Left ventricle myocardium superior (tissue), 1 donor: ENCODE data around the gene XPNPEP2. TPM values are rescaled to one million over a fixed set of nuclear protein-coding genes. Genes with fewer than 3 reads are reported as not detected.

Experiments used
- ATAC-seq: fragments of 200-7000 bp; cut with Tn5 transposase; one replicate; pipeline ENCODE4 v1.9.1; 2020; ENCODE audit warnings: mild to moderate bottlenecking, moderate library complexity
- DNase-seq: peaks from one replicate; pipeline ENCODE4 v3.0.0-alpha.2; 2020
- intact Hi-C: fragments of 100-400 bp; cut with micrococcal nuclease; formaldehyde crosslinking; loops from one replicate; pipeline ENCODE4 v1.11.0; 2022
- long read RNA-seq: library from polyadenylated mRNA; unstranded; transcript quantifications from one replicate; pipeline ENCODE4 v2.0.0, GENCODE V29; 2021
- total RNA-seq: library from RNA; stranded (reverse); fragmentation: NEBNext Ultra II Directional; extraction: Animal tissue kit (Norgen Biotek cat#: 25700); gene quantifications from one replicate; pipeline ENCODE4 v1.2.1, GENCODE V29; 2021
- donor health status: DM: no; HTN: yes; CAD: no; lungs with severe emphysema.

XPNPEP2 gene, protein sequence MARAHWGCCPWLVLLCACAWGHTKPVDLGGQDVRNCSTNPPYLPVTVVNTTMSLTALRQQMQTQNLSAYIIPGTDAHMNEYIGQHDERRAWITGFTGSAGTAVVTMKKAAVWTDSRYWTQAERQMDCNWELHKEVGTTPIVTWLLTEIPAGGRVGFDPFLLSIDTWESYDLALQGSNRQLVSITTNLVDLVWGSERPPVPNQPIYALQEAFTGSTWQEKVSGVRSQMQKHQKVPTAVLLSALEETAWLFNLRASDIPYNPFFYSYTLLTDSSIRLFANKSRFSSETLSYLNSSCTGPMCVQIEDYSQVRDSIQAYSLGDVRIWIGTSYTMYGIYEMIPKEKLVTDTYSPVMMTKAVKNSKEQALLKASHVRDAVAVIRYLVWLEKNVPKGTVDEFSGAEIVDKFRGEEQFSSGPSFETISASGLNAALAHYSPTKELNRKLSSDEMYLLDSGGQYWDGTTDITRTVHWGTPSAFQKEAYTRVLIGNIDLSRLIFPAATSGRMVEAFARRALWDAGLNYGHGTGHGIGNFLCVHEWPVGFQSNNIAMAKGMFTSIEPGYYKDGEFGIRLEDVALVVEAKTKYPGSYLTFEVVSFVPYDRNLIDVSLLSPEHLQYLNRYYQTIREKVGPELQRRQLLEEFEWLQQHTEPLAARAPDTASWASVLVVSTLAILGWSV
- total RNA-seq, result 0.92 TPM
- long read RNA-seq, result 0 reads

DNA sequence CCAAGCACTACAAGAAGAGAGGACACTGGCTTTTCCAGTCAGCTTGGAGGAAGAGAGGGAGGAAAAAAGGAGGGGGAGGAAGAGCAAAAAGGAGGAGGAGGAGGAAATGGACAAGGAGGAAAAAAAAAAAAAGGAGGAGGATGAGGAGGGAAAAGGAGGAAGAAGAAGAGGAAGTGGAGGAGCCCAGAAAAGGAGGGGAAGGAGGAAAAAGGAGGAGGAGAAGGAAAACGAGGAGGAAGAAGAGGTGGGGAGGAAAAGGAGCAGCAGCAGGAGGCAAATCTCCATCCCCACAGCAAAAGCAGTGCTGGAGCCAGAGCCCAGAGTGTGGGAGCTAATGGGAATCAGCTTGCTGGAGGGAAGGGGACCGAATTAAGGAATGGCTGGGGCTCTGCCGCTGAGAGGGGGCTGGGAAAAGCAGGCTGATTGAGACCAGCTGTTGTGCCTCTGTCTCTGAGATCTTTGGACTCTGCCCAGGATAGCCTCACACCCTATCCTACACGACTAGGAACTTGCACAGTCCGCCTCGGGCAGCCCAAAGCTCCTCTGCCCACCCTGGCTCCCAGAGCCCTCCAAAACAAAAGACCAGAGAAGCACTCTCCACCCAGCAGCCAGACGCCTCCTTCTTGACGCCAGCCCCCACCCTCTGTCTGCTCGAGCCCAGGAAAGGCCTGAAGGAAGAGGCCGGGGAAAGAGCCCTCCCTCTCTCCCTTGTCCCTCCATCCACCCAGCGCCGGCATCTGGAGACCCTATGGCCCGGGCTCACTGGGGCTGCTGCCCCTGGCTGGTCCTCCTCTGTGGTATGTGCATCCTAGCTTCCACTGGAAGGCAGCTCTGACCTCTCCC, at the start of gene XPNPEP2:
TSS of gene XPNPEP2 (plus strand) at position 514 of the 843 bp plus-strand sequence. CDS start at position 749, 235 bp downstream.
- DNase-seq (peak; percentile 48), ATAC-seq (peak; percentile 93)
- intact Hi-C loops, result no loop called here

DNA sequence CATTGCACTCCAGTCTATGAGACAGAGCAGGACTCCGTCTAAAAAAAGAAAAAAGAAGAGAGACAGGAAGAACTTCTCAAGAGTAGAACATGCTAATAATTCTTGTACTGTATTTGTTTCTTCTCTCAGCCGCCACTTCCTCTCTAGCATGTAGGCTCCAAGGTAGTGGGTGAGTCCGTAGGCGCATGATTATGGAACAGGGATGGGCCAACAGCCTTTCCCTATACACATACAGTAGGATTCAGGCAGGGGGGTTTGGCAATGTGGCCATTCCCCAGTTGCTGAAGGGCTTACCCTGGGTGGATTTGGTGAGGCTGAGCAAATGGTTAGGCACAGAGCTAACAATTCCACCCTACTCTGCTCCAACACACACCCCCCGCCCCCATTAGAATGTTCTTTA, 49.0 kb upstream of the XPNPEP2 start:
- intact Hi-C loops, result no loop called here
- DNase-seq, result no peak
- no peak for ATAC-seq

DNA sequence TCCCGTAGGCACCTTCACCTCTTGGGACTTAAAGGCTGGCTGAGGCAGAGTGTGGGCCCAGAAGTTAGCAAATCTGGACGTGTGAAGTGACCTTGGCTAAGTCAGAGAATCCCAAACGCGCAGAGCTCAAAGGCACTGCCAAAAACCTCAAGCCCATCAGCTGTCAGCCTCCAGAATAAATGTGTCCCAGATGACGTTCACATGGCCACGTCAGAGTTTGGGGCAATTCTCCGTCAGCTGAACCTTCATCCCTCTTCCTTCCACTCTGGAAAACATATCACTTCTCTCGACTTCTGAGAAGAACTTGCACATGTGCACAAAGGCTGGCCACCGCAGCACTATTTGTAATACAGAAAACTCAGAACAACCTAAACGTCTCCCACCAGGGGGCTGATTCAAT, 48.3 kb upstream of the XPNPEP2 start:
- intact Hi-C loops, result no loop called here
- DNase-seq, result peak; percentile 24
- peak; percentile 65 for ATAC-seq

DNA sequence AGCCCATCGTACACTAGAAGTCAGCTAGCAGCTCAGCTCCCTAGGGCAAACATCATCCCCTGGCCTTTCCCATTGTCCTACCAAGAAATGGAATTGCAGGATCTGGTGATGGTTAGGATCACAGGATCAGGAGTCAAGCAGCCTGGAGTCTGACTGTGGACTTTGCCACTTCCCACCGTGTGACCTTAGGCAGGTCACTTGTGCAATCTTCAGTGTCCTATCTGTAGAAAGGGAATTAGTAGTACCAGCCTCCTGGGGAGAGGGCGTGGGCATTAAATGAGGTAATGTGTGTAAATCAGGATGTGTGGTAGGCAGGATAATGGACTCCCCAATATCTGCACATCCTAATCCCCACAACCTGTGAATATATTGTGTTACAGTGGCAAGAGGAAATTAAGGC, 45.4 kb upstream of the XPNPEP2 start:
- ATAC-seq (no peak), DNase-seq (no peak)
- intact Hi-C loops, result no loop called here

DNA sequence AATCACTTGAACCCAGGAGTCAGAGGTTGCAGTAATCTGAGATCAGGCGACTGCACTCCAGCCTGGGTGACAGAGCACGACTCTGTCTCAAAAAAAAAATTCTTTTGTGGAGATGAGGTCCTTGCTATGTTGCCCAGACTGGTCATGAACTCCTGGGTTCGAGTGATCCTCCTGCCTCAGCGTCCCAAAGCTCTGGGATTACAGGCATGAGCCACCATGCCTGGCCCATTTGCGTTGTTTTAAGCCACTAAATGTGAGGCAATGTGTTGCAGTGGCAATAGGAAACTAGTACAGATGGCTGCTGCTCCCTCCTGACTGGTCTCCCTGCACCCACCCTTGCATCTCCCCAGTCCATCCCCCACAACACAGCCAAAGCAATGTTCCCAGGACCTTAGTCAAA, 44.0 kb upstream of the XPNPEP2 start:
- no peak for ATAC-seq
- DNase-seq, result no peak
- intact Hi-C loops, result no loop called here

DNA sequence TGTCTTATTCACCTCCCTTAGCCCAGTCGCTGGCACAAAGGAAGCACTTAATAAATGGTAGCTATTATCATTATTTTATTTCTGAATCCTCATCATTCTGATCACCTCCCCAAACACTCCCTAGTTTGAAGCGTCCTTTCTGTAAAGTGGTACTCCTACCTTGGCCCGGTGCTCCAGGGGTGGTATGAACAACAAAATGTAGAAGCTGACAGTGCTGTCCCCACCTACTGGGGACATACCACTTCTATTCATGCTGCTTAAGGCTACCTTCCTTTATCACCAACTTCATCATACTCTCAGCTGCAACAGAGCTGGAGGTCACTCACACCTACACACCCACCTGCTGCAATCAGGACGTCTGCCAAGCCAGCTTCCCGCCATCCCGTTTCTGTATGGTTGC, 43.2 kb upstream of the XPNPEP2 start:
- intact Hi-C loops, result no loop called here
- no peak for DNase-seq
- ATAC-seq, result no peak

DNA sequence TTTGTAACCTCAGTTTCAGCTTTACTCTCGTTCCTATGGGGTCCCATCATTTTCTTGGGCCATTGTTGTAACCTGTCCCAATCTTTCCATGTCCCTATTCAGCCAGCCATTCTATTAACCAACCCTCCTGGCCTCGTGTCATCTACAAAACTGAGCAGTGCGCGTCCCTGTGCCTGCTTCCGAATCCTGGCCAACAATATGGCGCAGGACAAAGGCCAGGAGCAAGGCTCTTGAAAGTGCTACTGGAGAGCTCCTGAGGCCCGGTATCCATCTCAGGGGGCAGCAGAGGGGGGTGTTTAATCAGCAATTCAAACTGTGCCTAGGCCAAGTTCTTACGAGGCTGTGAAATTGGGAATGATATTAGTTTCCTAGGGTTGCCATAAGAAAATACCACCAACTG, 42.8 kb upstream of the XPNPEP2 start:
- DNase-seq (no peak), ATAC-seq (no peak)
- intact Hi-C loops, result no loop called here

DNA sequence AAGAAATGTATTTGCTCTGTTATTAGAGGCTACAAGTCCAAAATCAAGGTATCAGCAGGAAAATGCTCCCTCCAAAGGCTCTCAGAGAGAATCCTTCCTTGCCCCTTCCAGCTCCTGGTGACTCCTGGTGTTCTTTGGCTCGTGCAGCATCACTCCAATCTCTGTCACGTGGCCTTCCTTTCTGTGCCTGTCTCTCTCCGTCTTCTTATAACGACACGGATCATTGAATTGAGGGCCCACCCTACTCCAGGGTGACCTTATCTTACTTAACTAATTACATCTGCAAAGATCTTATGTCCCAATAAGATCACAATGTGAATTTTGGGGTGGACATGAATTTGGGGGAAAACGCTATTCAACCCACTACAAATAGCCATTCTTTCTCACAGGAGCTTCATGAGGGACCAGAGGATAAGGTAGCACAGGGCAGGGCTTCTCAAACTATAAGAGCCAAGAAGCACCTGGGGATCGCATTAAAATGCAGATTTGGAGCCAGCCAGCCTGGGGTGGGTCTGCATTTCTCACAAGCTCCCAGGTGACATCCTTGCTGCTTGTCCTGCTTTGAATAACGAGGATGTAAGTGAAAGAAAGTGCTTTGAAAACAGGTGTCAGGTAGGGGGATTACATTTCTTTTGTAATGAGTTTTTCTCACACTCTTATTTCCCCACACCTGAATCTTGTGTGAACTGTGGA, 42.2 kb upstream of the XPNPEP2 start:
- DNase-seq, result no peak

DNA sequence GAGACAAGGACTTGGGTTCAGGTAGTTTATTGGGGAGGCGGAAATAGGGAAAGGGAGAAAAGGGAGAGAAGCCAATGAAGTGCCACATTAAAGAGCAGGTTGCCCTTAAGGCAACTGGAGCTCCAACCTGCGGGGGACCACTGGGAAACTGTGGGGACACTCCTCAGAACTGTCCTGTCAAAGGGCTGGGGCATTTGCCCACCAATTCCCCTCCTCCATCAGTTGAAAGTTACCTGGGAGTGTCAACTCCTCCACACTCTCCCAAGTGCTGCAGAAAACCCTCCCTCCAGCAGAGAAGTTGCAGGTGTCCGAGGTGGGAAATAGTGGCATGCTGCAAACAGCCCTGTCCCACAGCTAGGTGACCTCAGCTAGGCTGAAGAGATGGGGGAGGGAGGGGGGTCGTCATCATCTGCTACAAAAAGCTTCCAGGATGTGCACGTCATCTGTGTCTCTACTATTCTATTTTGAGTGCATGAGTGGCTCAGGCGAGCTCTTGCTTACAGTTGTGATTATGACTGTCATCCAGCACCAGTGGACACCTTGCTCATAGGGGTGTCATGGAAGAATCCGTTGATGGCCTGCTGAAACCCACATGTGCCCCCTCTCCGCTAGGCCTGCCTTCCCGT, 41.5 kb upstream of the XPNPEP2 start:
- DNase-seq (no peak), ATAC-seq (peak; percentile 70)
- intact Hi-C loops, result no loop called here

More for the DNA sequence above, 42.2 kb upstream of the XPNPEP2 start:
- ATAC-seq, result no peak
- intact Hi-C loops, result no loop called here

DNA sequence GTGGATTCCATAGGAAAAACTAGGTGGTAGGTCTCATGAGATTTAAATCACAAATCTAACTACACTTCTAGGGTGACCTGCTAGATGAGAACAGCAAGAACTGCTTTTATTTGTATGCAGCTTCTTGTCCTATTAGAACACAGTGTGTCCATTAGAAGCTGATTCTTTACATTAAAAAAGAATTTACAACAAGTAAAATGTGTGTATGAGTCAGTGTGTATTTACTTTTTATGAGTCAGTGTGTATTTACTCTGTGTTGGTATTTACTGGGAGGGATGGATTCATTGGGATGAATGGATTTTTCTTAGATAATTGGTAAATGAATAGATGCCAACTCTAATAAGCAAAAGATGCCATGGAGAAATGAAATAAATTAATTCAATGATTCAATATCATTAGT, 40.6 kb upstream of the XPNPEP2 start:
- intact Hi-C loops, result no loop called here
- ATAC-seq (no peak), DNase-seq (no peak)

DNA sequence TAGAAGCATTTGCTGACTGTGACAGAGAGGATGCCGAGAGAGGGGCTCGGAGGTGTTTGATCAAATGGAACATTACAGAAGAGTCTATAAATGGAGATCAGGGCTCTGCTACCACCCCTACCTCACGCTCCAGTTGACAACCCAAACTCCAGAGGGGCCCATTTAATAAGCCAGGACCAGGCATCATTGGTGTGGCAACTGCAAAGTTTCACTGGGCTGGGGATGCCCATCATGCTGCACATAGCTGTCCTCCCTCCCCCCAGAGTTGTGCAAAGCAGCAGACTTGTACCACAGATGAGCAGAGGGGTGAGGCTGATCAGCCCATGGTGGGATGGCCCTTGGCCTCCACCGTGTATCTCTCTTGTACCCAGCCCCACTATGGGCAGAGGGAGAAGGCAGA, 38.2 kb upstream of the XPNPEP2 start:
- ATAC-seq (no peak), DNase-seq (no peak)
- intact Hi-C loops, result no loop called here

DNA sequence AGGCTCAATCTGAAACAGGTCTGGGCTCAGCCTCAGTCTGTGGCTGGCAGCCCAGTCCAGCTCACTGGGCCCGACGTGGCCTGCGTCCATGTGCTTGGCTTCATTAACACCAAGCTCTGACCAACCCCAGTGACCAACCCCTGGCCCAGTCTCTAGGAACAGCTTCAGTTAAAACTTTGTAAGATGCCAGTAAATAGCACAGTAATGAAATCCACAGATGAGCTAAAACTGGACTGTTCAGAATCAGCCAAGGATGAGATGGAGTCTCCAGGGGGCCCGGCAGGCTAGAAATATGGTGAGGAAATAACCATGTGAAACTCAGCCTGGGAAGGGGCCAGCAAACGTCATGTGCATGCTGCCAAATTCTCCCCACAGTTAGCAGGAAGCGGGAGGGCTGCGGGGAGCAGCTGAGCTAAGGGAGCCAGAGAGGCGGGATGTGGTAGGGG, 37.1 kb upstream of the XPNPEP2 start:
- DNase-seq (peak; percentile 82), ATAC-seq (peak; percentile 82)
- intact Hi-C loops, result no loop called here

DNA sequence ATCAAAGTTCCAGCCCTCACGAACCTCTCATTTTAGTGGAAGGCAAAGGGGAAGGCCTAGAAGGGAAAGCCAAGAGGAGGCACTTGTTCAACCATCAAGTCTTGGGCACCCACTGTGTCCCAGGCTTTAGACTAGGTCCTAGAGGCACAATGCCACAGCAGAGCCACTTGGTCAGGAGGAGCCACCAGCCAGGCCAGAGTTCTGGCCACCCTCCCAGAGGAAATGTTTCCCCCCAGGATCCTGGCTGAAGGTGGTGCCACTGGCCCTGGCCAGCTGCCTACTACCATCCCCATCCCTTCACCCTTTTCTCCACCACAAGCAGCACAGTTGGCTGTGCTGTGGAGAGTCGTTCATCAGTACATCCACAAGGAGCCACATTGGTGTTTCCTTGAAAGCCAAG, 34.3 kb upstream of the XPNPEP2 start:
- intact Hi-C loops, result no loop called here
- no peak for DNase-seq
- no peak for ATAC-seq

DNA sequence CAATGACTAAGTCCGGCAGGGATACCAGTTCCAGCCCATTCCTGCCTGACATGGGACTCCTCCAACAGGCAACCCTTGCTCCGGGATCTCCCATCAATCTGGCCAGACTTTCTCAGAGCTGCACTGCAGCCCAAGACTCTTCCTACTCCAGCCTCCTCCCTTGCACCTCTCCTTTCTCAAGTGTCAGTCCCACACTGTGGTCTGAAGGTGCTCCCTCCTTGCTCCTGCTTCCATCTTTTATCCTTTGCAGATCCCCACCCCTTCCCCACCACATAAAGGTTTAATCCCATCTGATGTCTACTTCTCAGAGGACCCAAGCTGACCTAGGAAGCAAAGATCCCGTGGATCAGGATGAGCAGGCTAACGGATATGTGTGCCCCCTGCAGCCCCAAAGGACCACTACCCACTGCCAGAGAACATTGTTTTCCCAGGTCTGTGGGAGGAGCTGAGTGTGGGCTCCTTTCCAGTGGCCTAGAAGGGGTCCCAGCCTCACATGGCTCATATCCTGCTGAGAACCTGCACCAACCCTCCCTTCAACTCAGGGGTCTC, 33.3 kb upstream of the XPNPEP2 start:
- no peak for DNase-seq
- intact Hi-C loops, result no loop called here
- ATAC-seq, result no peak

DNA sequence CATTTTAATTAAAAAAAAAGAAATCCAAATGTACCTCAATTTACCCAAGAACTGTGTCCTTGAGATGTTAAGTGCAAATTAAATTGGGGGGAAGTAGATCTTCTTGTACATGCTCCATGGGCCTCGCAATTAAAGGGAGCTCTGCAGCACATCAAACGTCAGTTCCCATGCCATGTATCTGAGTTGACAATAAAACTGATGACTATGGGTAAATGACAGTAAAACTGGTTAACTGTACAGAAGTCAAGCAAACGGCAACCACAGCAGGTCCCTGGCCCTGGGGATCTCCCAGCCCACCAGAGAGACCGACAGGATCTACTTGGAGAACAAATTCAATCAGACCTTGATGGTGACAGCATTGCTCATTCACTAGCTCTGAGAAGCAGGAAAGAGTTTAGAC, 32.8 kb upstream of the XPNPEP2 start:
- DNase-seq (no peak), ATAC-seq (no peak)
- intact Hi-C loops, result no loop called here

DNA sequence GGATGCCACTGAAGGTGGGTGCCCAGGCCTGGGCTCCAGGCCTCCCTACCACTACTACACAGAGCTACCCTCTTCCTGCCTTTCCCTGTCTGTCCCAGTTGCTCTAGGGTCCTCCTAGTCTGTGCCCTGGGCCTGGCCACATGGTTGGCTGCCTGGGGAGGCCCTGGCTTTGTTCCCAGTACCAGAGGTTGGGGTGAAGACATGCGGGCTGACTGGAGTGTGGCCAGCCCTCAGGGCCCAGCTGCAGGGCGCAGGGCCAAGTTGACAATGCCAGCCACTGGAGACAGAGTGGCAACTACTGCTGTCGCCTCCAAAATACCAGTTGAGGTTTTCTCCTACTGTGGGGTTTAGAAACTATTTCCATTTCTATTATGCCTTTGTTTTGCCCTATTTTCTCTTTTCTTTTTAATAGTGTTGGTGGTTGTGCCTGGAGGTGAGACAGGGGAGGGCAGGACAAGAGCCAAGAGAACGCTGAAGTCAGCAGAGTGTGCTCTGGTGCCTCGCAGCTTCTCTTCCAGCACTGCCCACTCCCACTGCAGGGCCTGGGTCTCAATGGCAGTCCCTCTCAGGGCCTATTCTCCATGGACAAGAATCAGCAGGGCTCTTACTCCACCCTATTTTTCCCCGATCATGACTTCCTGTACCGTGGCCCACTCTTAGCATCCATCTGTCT, 32.2 kb upstream of the XPNPEP2 start:
- ATAC-seq (peak; percentile 87), DNase-seq (peak; percentile 83)
- intact Hi-C loops, result no loop called here

DNA sequence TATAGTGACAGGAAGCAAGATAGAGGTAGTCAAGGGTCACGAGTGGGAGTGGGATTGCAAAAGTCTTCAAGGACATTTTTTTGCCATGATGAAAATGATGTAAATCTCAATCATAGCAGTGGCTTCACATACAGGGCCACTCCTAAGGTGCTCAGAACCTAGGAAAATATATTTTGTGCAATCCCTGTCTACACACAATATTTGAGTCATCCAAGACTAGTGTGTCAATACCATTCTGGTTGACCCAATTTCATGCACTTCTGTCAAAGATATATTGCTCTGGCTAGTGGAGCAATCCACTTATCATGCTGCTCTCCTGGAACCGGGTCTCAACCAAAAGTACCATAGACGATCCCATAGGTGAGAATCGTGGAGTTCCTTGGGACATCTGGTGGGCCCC, 24.2 kb upstream of the XPNPEP2 start:
- intact Hi-C loops, result no loop called here
- no peak for ATAC-seq
- DNase-seq, result no peak

DNA sequence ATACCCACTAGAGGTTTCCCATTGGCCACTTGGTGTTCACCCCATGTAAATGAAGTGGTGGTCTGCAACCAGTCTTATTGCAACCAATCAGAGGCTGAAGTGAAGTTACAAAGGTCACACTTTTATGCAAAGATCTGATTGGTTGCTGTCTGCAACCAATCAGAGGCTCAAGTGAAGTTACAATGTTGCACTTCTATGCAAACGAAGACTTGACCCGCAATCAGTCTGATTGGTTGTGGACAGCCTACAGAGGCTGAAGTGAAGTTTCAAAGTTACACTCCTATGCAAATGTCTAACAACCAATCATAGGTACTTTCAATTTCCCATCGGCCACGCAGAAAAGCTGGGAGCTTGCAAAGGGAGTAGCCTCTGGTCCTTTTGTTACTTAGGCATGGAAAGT, 22.3 kb upstream of the XPNPEP2 start:
- DNase-seq, result no peak
- intact Hi-C loops, result no loop called here
- no peak for ATAC-seq
